ENCODE results near the gene TBC1D22A.

The TBC1D22A gene

GRCh38 chr22:47021371-47022074 lies 259.1 kb downstream of the TBC1D22A start:
- no peak for DNase-seq

- no peak for DNase-seq
Observed at GRCh38 chr22:47022075-47022473, 259.6 kb downstream of the TBC1D22A start.

- no peak for DNase-seq
Observed at GRCh38 chr22:47022475-47022874, 260.0 kb downstream of the TBC1D22A start.

- no peak for DNase-seq
Observed at GRCh38 chr22:47023871-47024270, 261.4 kb downstream of the TBC1D22A start.

GRCh38 chr22:47027766-47028165 lies 265.3 kb downstream of the TBC1D22A start:
- DNase-seq, result no peak

- DNase-seq, result no peak
Observed at GRCh38 chr22:47029244-47030074, 267.0 kb downstream of the TBC1D22A start.

GRCh38 chr22:47030143-47030661 lies 267.8 kb downstream of the TBC1D22A start:
- DNase-seq, result no peak

GRCh38 chr22:47030881-47031627 lies 268.6 kb downstream of the TBC1D22A start:
- DNase-seq, result no peak

GRCh38 chr22:47031628-47031915 lies 269.1 kb downstream of the TBC1D22A start:
- no peak for DNase-seq

GRCh38 chr22:47032091-47032943 lies 269.9 kb downstream of the TBC1D22A start:
- DNase-seq, result no peak

- DNase-seq, result no peak
Observed at GRCh38 chr22:47032956-47033647, 270.7 kb downstream of the TBC1D22A start.

GRCh38 chr22:47033648-47034000 lies 271.2 kb downstream of the TBC1D22A start:
- no peak for DNase-seq

GRCh38 chr22:47034076-47034808 lies 271.8 kb downstream of the TBC1D22A start:
- DNase-seq, result no peak

- DNase-seq, result no peak
Observed at GRCh38 chr22:47034905-47035419, 272.5 kb downstream of the TBC1D22A start.

- no peak for DNase-seq
Observed at GRCh38 chr22:47035425-47035881, 273.0 kb downstream of the TBC1D22A start.

- no peak for DNase-seq
Observed at GRCh38 chr22:47036352-47036751, 273.9 kb downstream of the TBC1D22A start.

- no peak for DNase-seq
Observed at GRCh38 chr22:47036936-47037485, 274.6 kb downstream of the TBC1D22A start.

- no peak for DNase-seq
Observed at GRCh38 chr22:47038206-47038835, 275.9 kb downstream of the TBC1D22A start.

GRCh38 chr22:47039356-47039755 lies 276.9 kb downstream of the TBC1D22A start:
- DNase-seq, result no peak
